SK-N-SH (cell line): Measurements from ENCODE around the gene CELF4. TPM values are rescaled to one million over a fixed set of nuclear protein-coding genes. Genes with fewer than 3 reads are reported as not detected.

Experiments
- CTCF ChIA-PET: fragments of 300-600, 350-600 bp; formaldehyde crosslinking; extraction: SDS; loops from one replicate; lab custom pipeline; 2021; lab: Yijun Ruan, JAX
- POLR2A ChIA-PET: fragments of 350-600 bp; sonication (Branson Sonifier 250); formaldehyde crosslinking; extraction: SDS; loops from one replicate; lab custom pipeline; 2020; ENCODE audit warnings: antibody characterized with exemption, inconsistent platforms; lab: Yijun Ruan, JAX
- DNase-seq: peaks from one replicate; pipeline ENCODE4 v3.0.0; 2012
- H2AFZ ChIP-seq: fragments of 200-600 bp; sonication (generic); 2 replicates; pipeline ENCODE4 v1.8.1; 2016; ENCODE audit warnings: antibody characterized with exemption, mild to moderate bottlenecking, low read depth
- H3F3A ChIP-seq: fragments of 200-600 bp; sonication (generic); replicated peaks from 2 replicates; pipeline ENCODE3; 2016; ENCODE audit warnings: antibody characterized with exemption, mild to moderate bottlenecking; ENCODE audit not compliant: insufficient read depth
- H3K27ac ChIP-seq, 2 experiments: fragments of 200-500 bp in 1 of 2; fragments of 200-600 bp in 1 of 2; sonication (Bioruptor generic) in 1 of 2; sonication (generic), shearing (Covaris generic) in 1 of 2; 2 replicates each; pipeline versions ENCODE4 v1.5.1 to v1.6.1; 2014 to 2016; ENCODE audit warnings: low read depth in 2 of 2, inconsistent platforms in 1 of 2, low read length in 1 of 2, mild to moderate bottlenecking in 1 of 2, mixed read lengths in 1 of 2
- H3K27me3 ChIP-seq: fragments of 200-600 bp; sonication (generic), shearing (Covaris generic); 2 replicates; pipeline ENCODE4 v1.6.1; 2016; ENCODE audit warnings: mixed run types; ENCODE audit not compliant: insufficient read depth
- H3K36me3 ChIP-seq, 2 experiments: fragments of 200-500 bp in 1 of 2; fragments of 200-600 bp in 1 of 2; sonication (Bioruptor generic) in 1 of 2; sonication (generic) in 1 of 2; replicated peaks in 1 of 2; 2 replicates each; pipeline versions ENCODE3 to v1.5.1; 2014 to 2016; ENCODE audit warnings: low read length in 1 of 2, mild to moderate bottlenecking in 1 of 2; ENCODE audit not compliant: insufficient read depth in 2 of 2, control insufficient read depth in 1 of 2
- H3K4me1 ChIP-seq, 2 experiments: fragments of 200-500 bp in 1 of 2; fragments of 200-600 bp in 1 of 2; sonication (Bioruptor generic) in 1 of 2; sonication (generic), shearing (Covaris generic) in 1 of 2; 2 replicates each; pipeline versions ENCODE4 v1.5.1 to v1.6.1; 2014 to 2016; ENCODE audit warnings: low read depth in 1 of 2, low read length in 1 of 2, mixed run types in 1 of 2; ENCODE audit not compliant: insufficient read depth in 2 of 2, control insufficient read depth in 1 of 2
- H3K4me2 ChIP-seq: fragments of 200-600 bp; sonication (generic), shearing (Covaris generic); 2 replicates; pipeline ENCODE4 v1.6.1; 2017; ENCODE audit warnings: mixed run types
- H3K4me3 ChIP-seq, 2 experiments: fragments of 200-500 bp in 1 of 2; fragments of 200-600 bp in 1 of 2; sonication (Bioruptor generic) in 1 of 2; sonication (generic), shearing (Covaris generic) in 1 of 2; 2 replicates each; pipeline versions ENCODE4 v1.5.1 to v1.8.1; 2014 to 2016; ENCODE audit warnings: low read depth in 2 of 2, inconsistent platforms in 1 of 2, low read length in 1 of 2, mild to moderate bottlenecking in 1 of 2, mixed read lengths in 1 of 2, moderate library complexity in 1 of 2
- H3K79me2 ChIP-seq: fragments of 200-600 bp; sonication (generic); 2 replicates; pipeline ENCODE4 v1.8.1; 2017; ENCODE audit warnings: mild to moderate bottlenecking; ENCODE audit not compliant: insufficient read depth
- H3K9ac ChIP-seq: fragments of 200-600 bp; sonication (generic); 2 replicates; pipeline ENCODE4 v1.6.1; 2017; ENCODE audit warnings: mixed run types
- H3K9me2 ChIP-seq: fragments of 200-600 bp; sonication (generic); 2 replicates; pipeline ENCODE4 v1.6.1; 2017; ENCODE audit warnings: mixed run types
- H3K9me3 ChIP-seq: fragments of 200-600 bp; sonication (generic); 2 replicates; pipeline ENCODE4 v1.6.1; 2017; ENCODE audit warnings: mixed run types, mild to moderate bottlenecking, moderate library complexity
- H4K20me1 ChIP-seq: fragments of 200-600 bp; sonication (generic); 2 replicates; pipeline ENCODE4 v1.6.1; 2017; ENCODE audit warnings: mild to moderate bottlenecking, mixed run types; ENCODE audit not compliant: insufficient read depth
- CHD2 ChIP-seq: fragments of 150-350 bp; IDR thresholded peaks from 2 replicates; pipeline ENCODE4 v1.6.1; 2018; ENCODE audit warnings: low read length; ENCODE audit not compliant: partially characterized antibody
- EZH2phosphoT487 ChIP-seq: fragments of 200-600 bp; sonication (generic); IDR thresholded peaks from 2 replicates; pipeline ENCODE4 v1.6.1; 2017; ENCODE audit warnings: low read depth, mixed run types, mild to moderate bottlenecking, antibody characterized with exemption, moderate library complexity, borderline replicate concordance
- FOXM1 ChIP-seq: IDR thresholded peaks from 2 replicates; pipeline ENCODE4 v1.4.0; 2012; ENCODE audit warnings: low read depth, mild to moderate bottlenecking
- GATA2 ChIP-seq: sonication (generic); formaldehyde crosslinking; IDR thresholded peaks from 2 replicates; pipeline ENCODE4 v1.5.0; 2020; ENCODE audit warnings: mild to moderate bottlenecking, missing genetic modification reagents
- MXI1 ChIP-seq: IDR thresholded peaks from 2 replicates; pipeline ENCODE4 v1.6.1; 2012; ENCODE audit warnings: mild to moderate bottlenecking, low read depth, low read length, improper control_type of control experiment
- NFIC ChIP-seq: IDR thresholded peaks from 2 replicates; pipeline ENCODE4 v1.4.0; 2012; ENCODE audit warnings: borderline replicate concordance
- POLR2AphosphoS5 ChIP-seq: IDR thresholded peaks from 2 replicates; pipeline ENCODE4 v1.6.1; 2012; ENCODE audit warnings: low read depth, low read length
- RFX5 ChIP-seq: IDR thresholded peaks from 2 replicates; pipeline ENCODE4 v1.6.1; 2012; ENCODE audit warnings: mild to moderate bottlenecking, improper control_type of control experiment, low read length
- SIN3A ChIP-seq: IDR thresholded peaks from 2 replicates; pipeline ENCODE4 v1.6.1; 2012; ENCODE audit warnings: low read depth, mild to moderate bottlenecking, low read length, moderate library complexity, borderline replicate concordance
- SMC3 ChIP-seq: IDR thresholded peaks from 2 replicates; pipeline ENCODE4 v1.6.1; 2012; ENCODE audit warnings: low read depth, low read length, improper control_type of control experiment
- TCF12 ChIP-seq: IDR thresholded peaks from 2 replicates; pipeline ENCODE4 v1.4.0; 2012
- TEAD4 ChIP-seq: IDR thresholded peaks from 2 replicates; pipeline ENCODE4 v1.4.0; 2012; ENCODE audit warnings: mild to moderate bottlenecking, borderline replicate concordance; ENCODE audit not compliant: insufficient read depth
- YY1 ChIP-seq: IDR thresholded peaks from 2 replicates; pipeline ENCODE4 v1.4.0; 2012; ENCODE audit warnings: low read depth, mild to moderate bottlenecking
- WGBS: methylation state at CpG from one replicate; pipeline ENCODE4 v1.1.6; 2017; ENCODE audit warnings: low lambda C conversion rate; 5-methylcytosine and 5-hydroxymethylcytosine counted together
- polyA plus RNA-seq, 3 experiments: library from polyadenylated mRNA; depleted of rRNA; stranded (reverse); fragments of >200 nt; gene quantifications; 2 replicates each; pipeline ENCODE4 v1.2.3, GENCODE V29; 2012
- TF ChIP-seq, protein P1 (sequence below): fragments of 150-350 bp; IDR thresholded peaks from 2 replicates; pipeline ENCODE4 v1.6.1; 2016; ENCODE audit warnings: mild to moderate bottlenecking, low read depth, low read length
- TF ChIP-seq, protein P2 (sequence below): IDR thresholded peaks from 2 replicates; pipeline ENCODE4 v1.4.0; 2012; ENCODE audit warnings: low read depth
- TF ChIP-seq, protein P3 (sequence below): IDR thresholded peaks from 2 replicates; pipeline ENCODE4 v1.4.0; 2012; ENCODE audit warnings: low read depth, borderline replicate concordance
- TF ChIP-seq, protein P4 (sequence below): IDR thresholded peaks from 2 replicates; pipeline ENCODE4 v1.6.1; 2012; ENCODE audit warnings: mild to moderate bottlenecking, low read depth, low read length, moderate library complexity
- TF ChIP-seq, protein P5 (sequence below): IDR thresholded peaks from 2 replicates; pipeline ENCODE4; 2012

Gene CELF4
- polyA plus RNA-seq, 1 of the 3 experiments (the other 2 are of a cell fraction): 0.26 TPM

DNA sequence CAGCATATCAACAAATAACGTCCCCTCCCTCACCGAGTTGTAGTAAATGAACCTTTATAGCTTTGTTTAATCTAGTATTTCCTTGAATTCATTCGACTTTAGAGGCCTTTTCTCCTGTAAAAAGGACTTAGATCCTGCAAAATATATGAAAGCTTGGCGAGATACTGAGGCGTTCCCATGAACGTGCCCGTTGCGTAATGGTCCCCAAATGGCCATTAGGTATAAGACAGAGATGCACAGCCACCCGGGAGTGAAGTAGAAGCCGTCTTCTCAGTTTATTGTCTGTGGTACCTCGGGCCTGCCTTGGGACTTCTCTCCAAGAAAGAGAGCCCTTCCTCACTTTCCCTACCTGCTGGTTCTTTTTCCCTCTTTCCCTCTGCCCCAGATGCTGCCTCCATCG is 310.6 kb downstream of the CELF4 start:
- H3K4me2 ChIP-seq: no peak overlapping the region
- no peaks in the 10 kb centered on the region for H3K9me2 ChIP-seq
- H3K27me3 ChIP-seq: no peaks in the 10 kb centered on the region; the same call in 1 of the 2 replicates
- H4K20me1 ChIP-seq: no peaks in the 10 kb centered on the region
- no peaks in the 10 kb centered on the region for H3K9me3 ChIP-seq
- no peaks in the 10 kb centered on the region for H3F3A ChIP-seq
- DNase-seq: no peak
- H3K4me3 ChIP-seq: no peak overlapping the region
- H3K9ac ChIP-seq: no peak overlapping the region
- 71% methylated on average over 12 of the region's 12 CpGs for WGBS
- no peaks in the 10 kb centered on the region; a peak in 1 of 4 replicates for H3K4me1 ChIP-seq
- POLR2A ChIA-PET: no interaction called here
- CTCF ChIA-PET: interaction anchor here (0.6 kb wide), 1 partner anchor 9 kb away, joined by 4 read pairs; no protein-coding TSS in a partner anchor
- no peak overlapping the region for H3K27ac ChIP-seq
- H3K79me2 ChIP-seq: no peaks in the 10 kb centered on the region
- no peaks in the 10 kb centered on the region for H3K36me3 ChIP-seq
- TF ChIP-seq, protein P1, sequence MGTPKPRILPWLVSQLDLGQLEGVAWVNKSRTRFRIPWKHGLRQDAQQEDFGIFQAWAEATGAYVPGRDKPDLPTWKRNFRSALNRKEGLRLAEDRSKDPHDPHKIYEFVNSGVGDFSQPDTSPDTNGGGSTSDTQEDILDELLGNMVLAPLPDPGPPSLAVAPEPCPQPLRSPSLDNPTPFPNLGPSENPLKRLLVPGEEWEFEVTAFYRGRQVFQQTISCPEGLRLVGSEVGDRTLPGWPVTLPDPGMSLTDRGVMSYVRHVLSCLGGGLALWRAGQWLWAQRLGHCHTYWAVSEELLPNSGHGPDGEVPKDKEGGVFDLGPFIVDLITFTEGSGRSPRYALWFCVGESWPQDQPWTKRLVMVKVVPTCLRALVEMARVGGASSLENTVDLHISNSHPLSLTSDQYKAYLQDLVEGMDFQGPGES: no peak
- TF ChIP-seq POLR2AphosphoS5 (no peak), NFIC (no peak), TCF12 (no peak)
- no peak overlapping the region for H2AFZ ChIP-seq

DNA sequence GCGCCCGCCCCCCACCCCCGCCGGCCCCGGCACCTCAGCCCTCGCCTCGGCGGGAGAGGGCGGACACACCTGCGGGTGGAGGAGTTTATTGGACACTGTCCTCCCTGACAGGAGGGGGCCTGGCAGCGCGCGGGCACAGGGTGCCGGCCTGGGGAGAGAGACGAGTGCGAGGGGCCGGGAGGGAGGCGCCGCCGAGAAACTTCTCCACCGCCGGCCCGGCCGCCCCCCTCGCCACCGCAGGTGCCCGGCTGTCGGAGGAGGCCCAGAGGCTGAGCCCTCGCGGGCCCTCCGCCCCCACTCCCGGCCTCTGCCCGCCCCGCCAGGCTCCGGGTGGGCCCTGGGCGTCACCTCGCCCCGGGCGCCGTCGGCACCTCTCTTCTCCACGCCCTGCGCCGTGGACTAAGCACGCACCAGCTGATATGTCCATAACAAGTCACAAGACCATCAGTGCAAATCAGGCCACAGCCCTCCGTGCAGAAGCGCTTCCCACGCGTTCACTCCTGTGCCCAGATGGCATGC is 311.3 kb downstream of the CELF4 start:
- CTCF ChIA-PET: no interaction called here
- Histone ChIP-seq H3K9me2 (no peaks in the 10 kb centered on the region), H3K36me3 (no peaks in the 10 kb centered on the region), H3K4me3 (no peak overlapping the region), H3K9ac (no peak overlapping the region), H2AFZ (no peak overlapping the region), H3F3A (no peaks in the 10 kb centered on the region), H3K79me2 (no peaks in the 10 kb centered on the region), H3K27ac (no peak overlapping the region), H3K4me1 (no peaks in the 10 kb centered on the region; a peak in 1 of 4 replicates)
- POLR2A ChIA-PET: no interaction called here
- WGBS: 79% methylated on average over 20 of the region's 49 CpGs
- TF ChIP-seq, protein P2, sequence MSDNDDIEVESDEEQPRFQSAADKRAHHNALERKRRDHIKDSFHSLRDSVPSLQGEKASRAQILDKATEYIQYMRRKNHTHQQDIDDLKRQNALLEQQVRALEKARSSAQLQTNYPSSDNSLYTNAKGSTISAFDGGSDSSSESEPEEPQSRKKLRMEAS: no peak
- TF ChIP-seq FOXM1 (no peak), MXI1 (no peak), EZH2phosphoT487 (no peak), TEAD4 (no peak), RFX5 (no peak), YY1 (no peak), SMC3 (no peak), GATA2 (CRISPR knock-in tag) (no peak), SIN3A (no peak), CHD2 (no peak)
- TF ChIP-seq, protein P3, sequence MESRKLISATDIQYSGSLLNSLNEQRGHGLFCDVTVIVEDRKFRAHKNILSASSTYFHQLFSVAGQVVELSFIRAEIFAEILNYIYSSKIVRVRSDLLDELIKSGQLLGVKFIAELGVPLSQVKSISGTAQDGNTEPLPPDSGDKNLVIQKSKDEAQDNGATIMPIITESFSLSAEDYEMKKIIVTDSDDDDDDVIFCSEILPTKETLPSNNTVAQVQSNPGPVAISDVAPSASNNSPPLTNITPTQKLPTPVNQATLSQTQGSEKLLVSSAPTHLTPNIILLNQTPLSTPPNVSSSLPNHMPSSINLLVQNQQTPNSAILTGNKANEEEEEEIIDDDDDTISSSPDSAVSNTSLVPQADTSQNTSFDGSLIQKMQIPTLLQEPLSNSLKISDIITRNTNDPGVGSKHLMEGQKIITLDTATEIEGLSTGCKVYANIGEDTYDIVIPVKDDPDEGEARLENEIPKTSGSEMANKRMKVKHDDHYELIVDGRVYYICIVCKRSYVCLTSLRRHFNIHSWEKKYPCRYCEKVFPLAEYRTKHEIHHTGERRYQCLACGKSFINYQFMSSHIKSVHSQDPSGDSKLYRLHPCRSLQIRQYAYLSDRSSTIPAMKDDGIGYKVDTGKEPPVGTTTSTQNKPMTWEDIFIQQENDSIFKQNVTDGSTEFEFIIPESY: no peak
- TF ChIP-seq, protein P4, sequence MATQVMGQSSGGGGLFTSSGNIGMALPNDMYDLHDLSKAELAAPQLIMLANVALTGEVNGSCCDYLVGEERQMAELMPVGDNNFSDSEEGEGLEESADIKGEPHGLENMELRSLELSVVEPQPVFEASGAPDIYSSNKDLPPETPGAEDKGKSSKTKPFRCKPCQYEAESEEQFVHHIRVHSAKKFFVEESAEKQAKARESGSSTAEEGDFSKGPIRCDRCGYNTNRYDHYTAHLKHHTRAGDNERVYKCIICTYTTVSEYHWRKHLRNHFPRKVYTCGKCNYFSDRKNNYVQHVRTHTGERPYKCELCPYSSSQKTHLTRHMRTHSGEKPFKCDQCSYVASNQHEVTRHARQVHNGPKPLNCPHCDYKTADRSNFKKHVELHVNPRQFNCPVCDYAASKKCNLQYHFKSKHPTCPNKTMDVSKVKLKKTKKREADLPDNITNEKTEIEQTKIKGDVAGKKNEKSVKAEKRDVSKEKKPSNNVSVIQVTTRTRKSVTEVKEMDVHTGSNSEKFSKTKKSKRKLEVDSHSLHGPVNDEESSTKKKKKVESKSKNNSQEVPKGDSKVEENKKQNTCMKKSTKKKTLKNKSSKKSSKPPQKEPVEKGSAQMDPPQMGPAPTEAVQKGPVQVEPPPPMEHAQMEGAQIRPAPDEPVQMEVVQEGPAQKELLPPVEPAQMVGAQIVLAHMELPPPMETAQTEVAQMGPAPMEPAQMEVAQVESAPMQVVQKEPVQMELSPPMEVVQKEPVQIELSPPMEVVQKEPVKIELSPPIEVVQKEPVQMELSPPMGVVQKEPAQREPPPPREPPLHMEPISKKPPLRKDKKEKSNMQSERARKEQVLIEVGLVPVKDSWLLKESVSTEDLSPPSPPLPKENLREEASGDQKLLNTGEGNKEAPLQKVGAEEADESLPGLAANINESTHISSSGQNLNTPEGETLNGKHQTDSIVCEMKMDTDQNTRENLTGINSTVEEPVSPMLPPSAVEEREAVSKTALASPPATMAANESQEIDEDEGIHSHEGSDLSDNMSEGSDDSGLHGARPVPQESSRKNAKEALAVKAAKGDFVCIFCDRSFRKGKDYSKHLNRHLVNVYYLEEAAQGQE: no peak
- TF ChIP-seq, protein P5, sequence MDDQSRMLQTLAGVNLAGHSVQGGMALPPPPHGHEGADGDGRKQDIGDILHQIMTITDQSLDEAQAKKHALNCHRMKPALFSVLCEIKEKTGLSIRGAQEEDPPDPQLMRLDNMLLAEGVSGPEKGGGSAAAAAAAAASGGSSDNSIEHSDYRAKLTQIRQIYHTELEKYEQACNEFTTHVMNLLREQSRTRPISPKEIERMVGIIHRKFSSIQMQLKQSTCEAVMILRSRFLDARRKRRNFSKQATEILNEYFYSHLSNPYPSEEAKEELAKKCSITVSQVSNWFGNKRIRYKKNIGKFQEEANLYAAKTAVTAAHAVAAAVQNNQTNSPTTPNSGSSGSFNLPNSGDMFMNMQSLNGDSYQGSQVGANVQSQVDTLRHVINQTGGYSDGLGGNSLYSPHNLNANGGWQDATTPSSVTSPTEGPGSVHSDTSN: no peak
- TF ChIP-seq, all 33 proteins: peak for 0
- Histone ChIP-seq H3K27me3 (no peaks in the 10 kb centered on the region; the same call in none of the 2 replicates), H3K4me2 (no peak overlapping the region), H3K9me3 (no peaks in the 10 kb centered on the region), H4K20me1 (no peaks in the 10 kb centered on the region)
- DNase-seq: no peak
